Erythroblast (primary cell): Measurements from ENCODE around the gene CTNNA2.

ENCODE experiments used
- GATA1 ChIP-seq: IDR thresholded peaks from 2 replicates; pipeline ENCODE4 v1.6.1; 2011; ENCODE audit warnings: low read depth, mild to moderate bottlenecking, control low read depth, low read length, moderate library complexity
- POLR2A ChIP-seq: IDR thresholded peaks from 2 replicates; pipeline ENCODE4 v1.6.1; 2011; ENCODE audit warnings: mild to moderate bottlenecking, low read length

GRCh38 chr2:79569048-79569447, 56.2 kb downstream of the CTNNA2 start:
- TF ChIP-seq POLR2A (no peak), GATA1 (no peak)
